HG03135 (cell line): ENCODE data around the gene NAALADL2.

Experiments
- ATAC-seq: cut with Tn5 transposase; IDR thresholded peaks from one replicate; pipeline ENCODE4 v1.9.1; 2021; ENCODE audit warnings: mild to moderate bottlenecking, moderate library complexity; ENCODE audit not compliant: unreplicated experiment

The NAALADL2 gene

GRCh38 chr3:175193815-175194518 is 334.8 kb downstream of the NAALADL2 start:
- ATAC-seq, result no peak

- no peak for ATAC-seq
Observed at GRCh38 chr3:175198991-175199783, 340.1 kb downstream of the NAALADL2 start.

- ATAC-seq, result no peak
Observed at GRCh38 chr3:175199961-175200360, 340.8 kb downstream of the NAALADL2 start.

GRCh38 chr3:175200391-175201095 is 341.4 kb downstream of the NAALADL2 start:
- ATAC-seq, result no peak

- ATAC-seq, result no peak
Observed at GRCh38 chr3:175207361-175207760, 348.2 kb downstream of the NAALADL2 start.

GRCh38 chr3:175208326-175208725 is 349.2 kb downstream of the NAALADL2 start:
- no peak for ATAC-seq

- no peak for ATAC-seq
Observed at GRCh38 chr3:175211466-175211865, 352.3 kb downstream of the NAALADL2 start.

GRCh38 chr3:175212896-175213295 is 353.8 kb downstream of the NAALADL2 start:
- no peak for ATAC-seq

GRCh38 chr3:175214216-175214615 is 355.1 kb downstream of the NAALADL2 start:
- ATAC-seq, result no peak

- no peak for ATAC-seq
Observed at GRCh38 chr3:175215833-175216232, 356.7 kb downstream of the NAALADL2 start.

- no peak for ATAC-seq
Observed at GRCh38 chr3:175222356-175222755, 363.2 kb downstream of the NAALADL2 start.

GRCh38 chr3:175224051-175224450 is 364.9 kb downstream of the NAALADL2 start:
- ATAC-seq, result no peak

- no peak for ATAC-seq
Observed at GRCh38 chr3:175226444-175226843, 367.3 kb downstream of the NAALADL2 start.

- ATAC-seq, result no peak
Observed at GRCh38 chr3:175227126-175227525, 368.0 kb downstream of the NAALADL2 start.

- no peak for ATAC-seq
Observed at GRCh38 chr3:175233957-175234940, 375.1 kb downstream of the NAALADL2 start.

GRCh38 chr3:175238801-175239200 is 379.7 kb downstream of the NAALADL2 start:
- no peak for ATAC-seq

GRCh38 chr3:175240921-175241320 is 381.8 kb downstream of the NAALADL2 start:
- ATAC-seq, result no peak

GRCh38 chr3:175242243-175242642 is 383.1 kb downstream of the NAALADL2 start:
- no peak for ATAC-seq

GRCh38 chr3:175246234-175246633 is 387.1 kb downstream of the NAALADL2 start:
- no peak for ATAC-seq

- ATAC-seq, result no peak
Observed at GRCh38 chr3:175246766-175247165, 387.6 kb downstream of the NAALADL2 start.
